Psoas muscle (tissue), 8 donors: Measurements from ENCODE around the gene AFF3. TPM values are rescaled to one million over a fixed set of nuclear protein-coding genes. Genes with fewer than 3 reads are reported as not detected.

Experiments used
- ATAC-seq, 4 donors: fragments of 200-7000 bp; cut with Tn5 transposase; one replicate each; pipeline ENCODE4 v1.9.1; 2020; ENCODE audit warnings: moderate library complexity in 3 of 4, mild to moderate bottlenecking in 2 of 4
- DNase-seq, 2 donors: peaks; one replicate each; pipeline ENCODE4 v3.0.0-alpha.2; 2020
- H3K27ac ChIP-seq: fragments of 200-600 bp; one replicate; pipeline ENCODE4 v1.8.0; 2022
- H3K27me3 ChIP-seq, 3 donors: fragments of 200-600 bp in 1 of 3; one replicate each; pipeline versions ENCODE4 v1.6.1 to v1.8.0; 2013 to 2022; ENCODE audit warnings: low read length in 2 of 3, mild to moderate bottlenecking in 2 of 3, moderate library complexity in 1 of 3; ENCODE audit not compliant: insufficient read depth in 3 of 3
- H3K36me3 ChIP-seq, 2 donors: fragments of 200-600 bp in 1 of 2; one replicate each; pipeline versions ENCODE4 v1.6.1 to v1.8.0; 2013 to 2022; ENCODE audit warnings: low read depth in 1 of 2, mild to moderate bottlenecking in 1 of 2, moderate library complexity in 1 of 2; ENCODE audit not compliant: insufficient read depth in 1 of 2
- H3K4me1 ChIP-seq: fragments of 200-600 bp; one replicate; pipeline ENCODE4 v1.8.0; 2022
- H3K4me3 ChIP-seq: fragments of 200-600 bp; one replicate; pipeline ENCODE4 v1.8.0; 2022; ENCODE audit warnings: mild to moderate bottlenecking
- H3K9me3 ChIP-seq: fragments of 200-600 bp; one replicate; pipeline ENCODE4 v1.8.0; 2022
- CTCF ChIP-seq: fragments of 200-600 bp; IDR thresholded peaks from one replicate; pipeline ENCODE4 v1.8.0; 2022; ENCODE audit warnings: antibody characterized with exemption
- WGBS, 3 donors: extraction: QIAGEN DNeasy Blood & Tissue Kit; methylation state at CpG; one replicate each; pipeline versions ENCODE4 v1.1.6 to v1.1.7; 2013; 5-methylcytosine and 5-hydroxymethylcytosine counted together
- intact Hi-C, 2 donors: fragments of 100-400 bp; cut with DNase I; formaldehyde crosslinking; loops; one replicate each; pipeline versions ENCODE4 v1.11.0 to v1.14.2; 2022
- polyA plus RNA-seq, 3 donors: library from polyadenylated mRNA; stranded (reverse); fragments of 200-250 nt; gene quantifications; one replicate each; pipeline ENCODE4 v1.2.3, GENCODE V29; 2013
- total RNA-seq, 4 donors: library from RNA; stranded (reverse); fragmentation: NEBNext Ultra II Directional in 2 of 4; extraction: Animal tissue kit (Norgen Biotek cat#: 25700) in 2 of 4; gene quantifications; one replicate each; pipeline versions ENCODE4 v1.2.1 to v1.2.4, GENCODE V29; 2021 to 2023
- donor health status: healthy with polysubstance abuse.
- donor health status: DM: no; HTN: no; CAD: no; lungs with moderate emphysema.
- donor health status: Bipolar disorder and iron deficiency.
- donor health status: healthy.
- donor health status: DM: yes; HTN: yes; CAD: no.
- donor health status: DM: no; HTN: no; CAD: no.
- donor health status: DM: no; HTN: no; CAD: no.
- donor health status: DM: yes; HTN: yes; CAD: no.

The AFF3 gene
- total and polyA plus RNA-seq, 7 donors = 0.08 to 2.9 (median 0.44) TPM

GRCh38 chr2:99857867-99858444, 284.4 kb downstream of the AFF3 start:
- no peak for TF ChIP-seq CTCF
- WGBS, 3 donors = 78 to 85% (median 83%) methylated on average over 4 of the region's 4 CpGs
- intact Hi-C loops = no loop called here
- Histone ChIP-seq H3K4me3 (no peak overlapping the region), H3K9me3 (no peaks in the 10 kb centered on the region), H3K4me1 (no peaks in the 10 kb centered on the region), H3K36me3 (no peaks in the 10 kb centered on the region), H3K27ac (no peak overlapping the region), H3K27me3 (no peaks in the 10 kb centered on the region)
- no peak for DNase-seq
- ATAC-seq = no peak

GRCh38 chr2:99857372-99857771, 285.0 kb downstream of the AFF3 start:
- Histone ChIP-seq H3K4me1 (no peaks in the 10 kb centered on the region), H3K27me3 (no peaks in the 10 kb centered on the region), H3K9me3 (no peaks in the 10 kb centered on the region), H3K4me3 (no peak overlapping the region), H3K27ac (no peak overlapping the region), H3K36me3 (no peaks in the 10 kb centered on the region)
- 93 to 97% (median 97%) methylated on average over 1 of the region's 1 CpG for WGBS, 3 donors
- no peak for ATAC-seq
- TF ChIP-seq CTCF = no peak
- no peak for DNase-seq
- intact Hi-C loops = no loop called here

GRCh38 chr2:99856119-99856518, 286.3 kb downstream of the AFF3 start:
- Histone ChIP-seq H3K9me3 (no peaks in the 10 kb centered on the region), H3K27ac (no peak overlapping the region), H3K27me3 (no peaks in the 10 kb centered on the region), H3K4me3 (no peak overlapping the region), H3K36me3 (no peaks in the 10 kb centered on the region), H3K4me1 (no peaks in the 10 kb centered on the region)
- 41 to 50% (median 43%) methylated on average over 1 of the region's 1 CpG for WGBS, 3 donors
- DNase-seq (no peak), ATAC-seq (no peak)
- intact Hi-C loops = no loop called here
- TF ChIP-seq CTCF = no peak

GRCh38 chr2:99854236-99854852, 288.0 kb downstream of the AFF3 start:
- no peak for TF ChIP-seq CTCF
- H3K9me3 ChIP-seq = no peaks in the 10 kb centered on the region

GRCh38 chr2:99852956-99853355, 289.4 kb downstream of the AFF3 start:
- WGBS, 3 donors = 94 to 100% (median 96%) methylated on average over 2 of the region's 2 CpGs
- Histone ChIP-seq H3K36me3 (no peaks in the 10 kb centered on the region), H3K4me1 (no peaks in the 10 kb centered on the region), H3K9me3 (no peaks in the 10 kb centered on the region), H3K27me3 (no peaks in the 10 kb centered on the region), H3K4me3 (no peak overlapping the region), H3K27ac (no peak overlapping the region)
- intact Hi-C loops = no loop called here
- ATAC-seq (no peak), DNase-seq (no peak)
- no peak for TF ChIP-seq CTCF

More at GRCh38 chr2:99854236-99854852, 288.0 kb downstream of the AFF3 start:
- no peak overlapping the region for H3K4me3 ChIP-seq
- no peak for ATAC-seq
- H3K4me1 ChIP-seq = no peaks in the 10 kb centered on the region
- WGBS, 3 donors = 63 to 73% (median 65%) methylated on average over 5 of the region's 5 CpGs
- H3K27ac ChIP-seq = no peak overlapping the region
- no peaks in the 10 kb centered on the region for H3K27me3 ChIP-seq
- DNase-seq = no peak
- H3K36me3 ChIP-seq = no peaks in the 10 kb centered on the region
- intact Hi-C loops = no loop called here
